GM18861 (cell line): Measurements from ENCODE around the gene ITSN1.
"Not testable (repeated sequence)": the region's sequence is repeated elsewhere in the genome, so short reads cannot be mapped to it uniquely, and the experiment has no call there.

Source experiments
- ATAC-seq: cut with Tn5 transposase; IDR thresholded peaks from one replicate; pipeline ENCODE4 v1.9.1; 2021; ENCODE audit not compliant: unreplicated experiment

The ITSN1 gene

GRCh38 chr21:33763582-33763899, 121.2 kb downstream of the ITSN1 start:
- ATAC-seq: no peak

GRCh38 chr21:33767236-33767635, 124.9 kb downstream of the ITSN1 start:
- no peak for ATAC-seq

GRCh38 chr21:33767960-33768359, 125.7 kb downstream of the ITSN1 start:
- no peak for ATAC-seq

GRCh38 chr21:33769057-33769456, 126.8 kb downstream of the ITSN1 start:
- ATAC-seq: no peak

GRCh38 chr21:33770542-33770941, 128.2 kb downstream of the ITSN1 start:
- ATAC-seq: no peak

- no peak for ATAC-seq
Observed at GRCh38 chr21:33771976-33772375, 129.7 kb downstream of the ITSN1 start.

GRCh38 chr21:33774551-33774950, 132.2 kb downstream of the ITSN1 start:
- ATAC-seq: no peak

GRCh38 chr21:33775100-33775828, 133.0 kb downstream of the ITSN1 start:
- ATAC-seq: no peak

- ATAC-seq: no peak
Observed at GRCh38 chr21:33780631-33781030, 138.3 kb downstream of the ITSN1 start.

GRCh38 chr21:33781121-33781520, 138.8 kb downstream of the ITSN1 start:
- no peak for ATAC-seq

- ATAC-seq: no peak
Observed at GRCh38 chr21:33783187-33783979, 141.1 kb downstream of the ITSN1 start.

GRCh38 chr21:33787431-33787830, 145.1 kb downstream of the ITSN1 start:
- ATAC-seq: no peak

- ATAC-seq: not testable (repeated sequence)
Observed at GRCh38 chr21:33788438-33788837, 146.1 kb downstream of the ITSN1 start.

GRCh38 chr21:33789697-33790096, 147.4 kb downstream of the ITSN1 start:
- ATAC-seq: no peak

- no peak for ATAC-seq
Observed at GRCh38 chr21:33791073-33791472, 148.8 kb downstream of the ITSN1 start.

GRCh38 chr21:33794596-33794995, 152.3 kb downstream of the ITSN1 start:
- no peak for ATAC-seq

GRCh38 chr21:33797565-33797964, 155.3 kb downstream of the ITSN1 start:
- no peak for ATAC-seq

- ATAC-seq: no peak
Observed at GRCh38 chr21:33799378-33800090, 157.2 kb downstream of the ITSN1 start.

GRCh38 chr21:33800753-33801423, 158.6 kb downstream of the ITSN1 start:
- no peak for ATAC-seq

GRCh38 chr21:33801424-33802405, 159.4 kb downstream of the ITSN1 start:
- ATAC-seq: no peak
